Heart left ventricle (tissue), 13 donors: ENCODE results near the gene ALDH3B2.

ENCODE experiments used
- POLR2A ChIP-seq, 2 donors: fragments of 450-650 bp; IDR thresholded peaks; one replicate each; pipeline ENCODE4 v1.6.1; 2017; ENCODE audit warnings: antibody characterized with exemption in 2 of 2, mild to moderate bottlenecking in 2 of 2, moderate library complexity in 2 of 2
- TF ChIP-seq, protein P1 (sequence below), 12 donors: fragments of 200-600 bp; sonication (generic) in 4 of 12; IDR thresholded peaks; one replicate each; pipeline versions ENCODE4 v1.5.0 to v1.8.0; 2018 to 2022; ENCODE audit warnings: antibody characterized with exemption in 12 of 12, mild to moderate bottlenecking in 5 of 12
- donor health status: ischemic (EF 13 %, LVEDD 7.1; RV severe dilation, severe dysfunction).
- donor health status: DM: no; HTN: yes; CAD: no.
- donor health status: DM: no; HTN: no; CAD: no.
- donor health status: ischemic (EF 25% LVEDD 6.9; RV normal size, moderate dysfunction).
- donor health status: ischemic (EF 25% LVEDD 5.7; RV mildly dilated, moderate dysfunction).
- donor health status: ischemic (EF 35%, LVEDD 5.7; RV mildly dilated, moderate dysfunction).
- donor health status: nonischemic (EF 11% LVEDD 7.7; RV severe dilation, severe dysfunction).
- donor health status: DM: yes; HTN: yes; CAD: no.
- donor health status: PGD.
- donor health status: ischemic (EF 29% LVEDD 5.4; RV normal size, mild dysfunction).
- donor health status: nonischemic (EF 23%, LVEDD 6.1; RV moderate dilation, normal function).

- TF ChIP-seq, protein P1, sequence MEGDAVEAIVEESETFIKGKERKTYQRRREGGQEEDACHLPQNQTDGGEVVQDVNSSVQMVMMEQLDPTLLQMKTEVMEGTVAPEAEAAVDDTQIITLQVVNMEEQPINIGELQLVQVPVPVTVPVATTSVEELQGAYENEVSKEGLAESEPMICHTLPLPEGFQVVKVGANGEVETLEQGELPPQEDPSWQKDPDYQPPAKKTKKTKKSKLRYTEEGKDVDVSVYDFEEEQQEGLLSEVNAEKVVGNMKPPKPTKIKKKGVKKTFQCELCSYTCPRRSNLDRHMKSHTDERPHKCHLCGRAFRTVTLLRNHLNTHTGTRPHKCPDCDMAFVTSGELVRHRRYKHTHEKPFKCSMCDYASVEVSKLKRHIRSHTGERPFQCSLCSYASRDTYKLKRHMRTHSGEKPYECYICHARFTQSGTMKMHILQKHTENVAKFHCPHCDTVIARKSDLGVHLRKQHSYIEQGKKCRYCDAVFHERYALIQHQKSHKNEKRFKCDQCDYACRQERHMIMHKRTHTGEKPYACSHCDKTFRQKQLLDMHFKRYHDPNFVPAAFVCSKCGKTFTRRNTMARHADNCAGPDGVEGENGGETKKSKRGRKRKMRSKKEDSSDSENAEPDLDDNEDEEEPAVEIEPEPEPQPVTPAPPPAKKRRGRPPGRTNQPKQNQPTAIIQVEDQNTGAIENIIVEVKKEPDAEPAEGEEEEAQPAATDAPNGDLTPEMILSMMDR (IDR thresholded peaks at IDR 0.05), result no peak
- TF ChIP-seq POLR2A (IDR thresholded peaks at IDR 0.05), result no peak
Measured at GRCh38 chr11:67667490-67668191, 6.8 kb downstream of the ALDH3B2 start.
